Ascending aorta (tissue), 2 donors: ENCODE data around the gene TMEM108. TPM values are rescaled to one million over a fixed set of nuclear protein-coding genes. Genes with fewer than 3 reads are reported as not detected.

Experiments
- DNase-seq, 2 donors: peaks; one replicate each; pipeline ENCODE4 v3.0.0-alpha.2; 2019; ENCODE audit warnings: low spot score in 2 of 2
- H3K27ac ChIP-seq, 2 donors: fragments of 200-600 bp; sonication (generic); one replicate each; pipeline ENCODE4 v1.5.1; 2016 to 2017; ENCODE audit warnings: mild to moderate bottlenecking in 1 of 2
- H3K27me3 ChIP-seq: fragments of 200-600 bp; sonication (generic); one replicate; pipeline ENCODE4 v1.5.1; 2017
- H3K36me3 ChIP-seq, 2 donors: fragments of 200-600 bp; sonication (generic); one replicate each; pipeline ENCODE4 v1.5.1; 2016
- H3K4me1 ChIP-seq, 2 donors: fragments of 200-600 bp; sonication (generic); one replicate each; pipeline ENCODE4 v1.5.1; 2016 to 2017; ENCODE audit warnings: mild to moderate bottlenecking in 1 of 2
- H3K4me3 ChIP-seq, 2 donors: fragments of 200-600 bp; sonication (generic); one replicate each; pipeline ENCODE4 v1.5.1; 2016 to 2017; ENCODE audit warnings: mild to moderate bottlenecking in 1 of 2
- H3K9me3 ChIP-seq, 2 donors: fragments of 200-600 bp; sonication (generic); one replicate each; pipeline ENCODE4 v1.5.1; 2016
- intact Hi-C: fragments of 100-400 bp; cut with DNase I; formaldehyde crosslinking; loops from one replicate; pipeline ENCODE4 v1.15.1; 2023
- total RNA-seq: library from RNA; depleted of rRNA; stranded (reverse); fragments of >200 nt; gene quantifications from one replicate; pipeline ENCODE4 v1.1.0, GENCODE V29; 2016
- TF ChIP-seq, protein P1 (sequence below), 3 experiments: fragments of 200-600 bp in 2 of 3; fragments of 450-650 bp in 1 of 3; sonication (generic) in 2 of 3; IDR thresholded peaks; one replicate each; pipeline ENCODE4 v1.5.1; 2016 to 2019; ENCODE audit warnings: antibody characterized with exemption in 3 of 3, mild to moderate bottlenecking in 1 of 3, moderate library complexity in 1 of 3

Gene TMEM108
- total RNA-seq, 1 donor from 2014 or later, result not detected

- no peaks in the 10 kb centered on the region for H3K36me3 ChIP-seq
- H3K27ac ChIP-seq, result no peak overlapping the region
- H3K4me1 ChIP-seq, result no peaks in the 10 kb centered on the region
- intact Hi-C loops, result no loop called here
- no peaks in the 10 kb centered on the region for H3K9me3 ChIP-seq
- H3K27me3 ChIP-seq, result no peaks in the 10 kb centered on the region
- TF ChIP-seq, protein P1, sequence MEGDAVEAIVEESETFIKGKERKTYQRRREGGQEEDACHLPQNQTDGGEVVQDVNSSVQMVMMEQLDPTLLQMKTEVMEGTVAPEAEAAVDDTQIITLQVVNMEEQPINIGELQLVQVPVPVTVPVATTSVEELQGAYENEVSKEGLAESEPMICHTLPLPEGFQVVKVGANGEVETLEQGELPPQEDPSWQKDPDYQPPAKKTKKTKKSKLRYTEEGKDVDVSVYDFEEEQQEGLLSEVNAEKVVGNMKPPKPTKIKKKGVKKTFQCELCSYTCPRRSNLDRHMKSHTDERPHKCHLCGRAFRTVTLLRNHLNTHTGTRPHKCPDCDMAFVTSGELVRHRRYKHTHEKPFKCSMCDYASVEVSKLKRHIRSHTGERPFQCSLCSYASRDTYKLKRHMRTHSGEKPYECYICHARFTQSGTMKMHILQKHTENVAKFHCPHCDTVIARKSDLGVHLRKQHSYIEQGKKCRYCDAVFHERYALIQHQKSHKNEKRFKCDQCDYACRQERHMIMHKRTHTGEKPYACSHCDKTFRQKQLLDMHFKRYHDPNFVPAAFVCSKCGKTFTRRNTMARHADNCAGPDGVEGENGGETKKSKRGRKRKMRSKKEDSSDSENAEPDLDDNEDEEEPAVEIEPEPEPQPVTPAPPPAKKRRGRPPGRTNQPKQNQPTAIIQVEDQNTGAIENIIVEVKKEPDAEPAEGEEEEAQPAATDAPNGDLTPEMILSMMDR (IDR thresholded peaks at IDR 0.05), result no peak
- H3K4me3 ChIP-seq, result no peak overlapping the region
- DNase-seq, result no peak
These were observed 113.9 kb downstream of the TMEM108 start for GRCh38 chr3:133152056-133152455.

DNA sequence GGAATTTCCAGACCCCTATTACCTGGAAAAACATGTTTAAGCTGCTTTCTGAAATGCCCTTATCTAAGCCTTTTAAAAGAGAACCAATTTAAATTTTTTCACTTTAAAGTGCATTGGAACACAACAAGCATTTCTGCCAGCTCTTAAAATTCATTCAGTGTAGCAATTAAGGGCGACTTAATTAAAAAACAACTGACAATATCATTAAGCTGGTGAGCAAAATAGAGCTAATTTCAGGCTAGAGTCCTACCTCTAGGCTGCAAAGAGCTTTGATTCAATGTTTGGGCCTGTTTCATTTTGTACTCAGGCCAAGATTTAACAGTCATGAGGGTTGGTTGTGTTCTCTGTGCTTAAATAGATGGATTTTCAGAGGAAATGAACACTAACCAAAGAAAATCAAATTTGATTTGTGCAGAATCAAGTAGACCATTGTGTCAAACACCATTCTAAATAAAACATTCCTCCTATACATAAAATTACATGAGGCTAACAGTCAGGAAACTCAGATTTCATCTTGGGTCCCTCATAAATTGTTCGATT, 114.6 kb downstream of the TMEM108 start:
- H3K4me3 ChIP-seq, result no peak overlapping the region
- no peaks in the 10 kb centered on the region for H3K9me3 ChIP-seq
- intact Hi-C loops, result no loop called here
- H3K27ac ChIP-seq, result no peak overlapping the region
- H3K36me3 ChIP-seq, result no peaks in the 10 kb centered on the region
- H3K27me3 ChIP-seq, result no peaks in the 10 kb centered on the region
- no peaks in the 10 kb centered on the region for H3K4me1 ChIP-seq
- no peak for DNase-seq
- TF ChIP-seq, protein P1 (IDR thresholded peaks at IDR 0.05), result no peak

DNA sequence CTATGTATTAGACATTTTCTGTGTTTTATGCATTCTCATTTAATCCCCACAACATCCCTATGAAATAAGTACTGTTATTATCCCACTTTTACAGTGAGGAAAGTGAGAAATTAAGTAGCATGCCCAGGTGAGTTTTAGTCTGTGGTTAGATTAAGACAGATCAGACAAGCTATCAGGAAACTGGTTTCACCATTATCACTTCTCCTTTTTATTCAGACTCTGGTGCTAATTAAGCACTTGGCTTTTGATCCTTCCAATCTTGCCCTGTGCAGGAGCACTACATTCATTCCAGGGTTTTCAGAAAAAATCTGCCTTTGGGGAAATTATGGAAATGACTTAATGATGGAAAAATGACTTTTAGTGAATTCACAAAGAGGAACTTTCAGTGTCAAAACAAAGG, 115.2 kb downstream of the TMEM108 start:
- intact Hi-C loops, result no loop called here
- Histone ChIP-seq H3K9me3 (no peaks in the 10 kb centered on the region), H3K36me3 (no peaks in the 10 kb centered on the region), H3K4me3 (no peak overlapping the region), H3K4me1 (no peaks in the 10 kb centered on the region), H3K27me3 (no peaks in the 10 kb centered on the region), H3K27ac (no peak overlapping the region)
- TF ChIP-seq, protein P1 (IDR thresholded peaks at IDR 0.05), result no peak
- DNase-seq, result no peak

DNA sequence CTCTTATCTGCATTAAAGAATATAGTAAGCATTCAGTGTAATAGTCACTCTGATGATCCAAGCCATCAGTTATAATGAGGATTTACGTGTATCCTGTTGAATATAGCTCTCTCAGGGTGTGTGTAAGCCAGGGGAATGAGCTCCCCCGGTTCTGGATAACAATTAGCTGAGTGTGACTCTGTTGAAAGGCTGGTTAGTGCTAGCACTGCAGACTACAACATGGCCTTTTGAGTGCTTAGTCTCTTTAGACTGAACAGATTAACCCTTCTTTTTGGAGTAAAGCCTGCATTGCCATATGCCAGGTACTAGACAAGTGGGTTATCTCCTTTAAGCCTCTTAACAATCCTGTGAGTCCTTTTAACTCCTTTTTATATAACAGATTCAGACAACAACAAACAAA, 119.5 kb downstream of the TMEM108 start:
- no peaks in the 10 kb centered on the region for H3K27me3 ChIP-seq
- TF ChIP-seq, protein P1 (IDR thresholded peaks at IDR 0.05), result no peak

GRCh38 chr3:133158686-133159085, 120.5 kb downstream of the TMEM108 start:
- intact Hi-C loops, result no loop called here
- H3K27ac ChIP-seq, result no peak overlapping the region

More for the DNA sequence above, 119.5 kb downstream of the TMEM108 start:
- no peaks in the 10 kb centered on the region for H3K36me3 ChIP-seq
- intact Hi-C loops, result no loop called here
- H3K4me3 ChIP-seq, result no peak overlapping the region
- DNase-seq, result no peak
- no peaks in the 10 kb centered on the region for H3K9me3 ChIP-seq
- no peak overlapping the region for H3K27ac ChIP-seq
- H3K4me1 ChIP-seq, result no peaks in the 10 kb centered on the region

More at GRCh38 chr3:133158686-133159085, 120.5 kb downstream of the TMEM108 start:
- Histone ChIP-seq H3K4me1 (no peaks in the 10 kb centered on the region), H3K9me3 (no peaks in the 10 kb centered on the region), H3K27me3 (no peaks in the 10 kb centered on the region), H3K4me3 (no peak overlapping the region), H3K36me3 (no peaks in the 10 kb centered on the region)
- TF ChIP-seq, protein P1 (IDR thresholded peaks at IDR 0.05), result no peak
- DNase-seq, result no peak
